HG03039 (cell line): ENCODE results near the gene BLOC1S5.

Experiments
- ATAC-seq: cut with Tn5 transposase; IDR thresholded peaks from one replicate; pipeline ENCODE4 v1.9.1; 2021; ENCODE audit warnings: mild to moderate bottlenecking, moderate library complexity; ENCODE audit not compliant: unreplicated experiment

BLOC1S5 gene

GRCh38 chr6:8063761-8064637, at the start of gene BLOC1S5:
TSS of gene BLOC1S5 (minus strand) at chr6:8064389. CDS start at chr6:8064376, 13 bp downstream.
- peak; percentile 76 for ATAC-seq

GRCh38 chr6:8113131-8113654, 49.0 kb upstream of the BLOC1S5 start:
- no peak for ATAC-seq

GRCh38 chr6:8110725-8111124, 46.5 kb upstream of the BLOC1S5 start:
- ATAC-seq, result no peak

- ATAC-seq, result peak; percentile 65
These were observed 46.0 kb upstream of the BLOC1S5 start for GRCh38 chr6:8110117-8110721.

GRCh38 chr6:8108759-8109539, 44.8 kb upstream of the BLOC1S5 start:
- no peak for ATAC-seq

- no peak for ATAC-seq
These were observed 44.0 kb upstream of the BLOC1S5 start for GRCh38 chr6:8108031-8108660.

- no peak for ATAC-seq
These were observed 41.6 kb upstream of the BLOC1S5 start for GRCh38 chr6:8105791-8106190.

GRCh38 chr6:8103726-8104125, 39.5 kb upstream of the BLOC1S5 start:
- ATAC-seq, result no peak

- ATAC-seq, result peak; percentile 98
These were observed 38.2 kb upstream of the BLOC1S5 start, which contains the start of gene EEF1E1 for GRCh38 chr6:8102122-8102958. TSS of gene EEF1E1 (minus strand) at chr6:8102548. CDS start at chr6:8102521, 27 bp downstream.

GRCh38 chr6:8100159-8100854, 36.1 kb upstream of the BLOC1S5 start:
- ATAC-seq, result no peak

- no peak for ATAC-seq
These were observed 26.5 kb upstream of the BLOC1S5 start for GRCh38 chr6:8090650-8091049.

- no peak for ATAC-seq
These were observed 24.7 kb upstream of the BLOC1S5 start for GRCh38 chr6:8088886-8089285.

- ATAC-seq, result no peak
These were observed 23.9 kb upstream of the BLOC1S5 start for GRCh38 chr6:8087870-8088754.

- no peak for ATAC-seq
These were observed 22.6 kb upstream of the BLOC1S5 start for GRCh38 chr6:8086755-8087306.

- no peak for ATAC-seq
These were observed 20.9 kb upstream of the BLOC1S5 start for GRCh38 chr6:8085053-8085511.

GRCh38 chr6:8084586-8084985, 20.4 kb upstream of the BLOC1S5 start:
- ATAC-seq, result no peak

- no peak for ATAC-seq
These were observed 19.0 kb upstream of the BLOC1S5 start for GRCh38 chr6:8082954-8083858.
